Measurements from ENCODE around the gene PRF1.

- TF ChIP-seq POLR2AphosphoS5 (IDR thresholded peaks at IDR 0.05) = no peak
- no peak for TF ChIP-seq CTCF (IDR thresholded peaks at IDR 0.05)
- no peak for TF ChIP-seq POLR2A (IDR thresholded peaks at IDR 0.05)
These were observed 50.0 kb downstream of the PRF1 start for GRCh38 chr10:70552586-70552985.
